ENCODE measurements around the gene KIAA1614. TPM values are rescaled to one million over a fixed set of nuclear protein-coding genes. Genes with fewer than 3 reads are reported as not detected.

Gene KIAA1614
- total RNA-seq, 2 experiments from 2014 or later, result 0.06 to 0.80 TPM

DNA sequence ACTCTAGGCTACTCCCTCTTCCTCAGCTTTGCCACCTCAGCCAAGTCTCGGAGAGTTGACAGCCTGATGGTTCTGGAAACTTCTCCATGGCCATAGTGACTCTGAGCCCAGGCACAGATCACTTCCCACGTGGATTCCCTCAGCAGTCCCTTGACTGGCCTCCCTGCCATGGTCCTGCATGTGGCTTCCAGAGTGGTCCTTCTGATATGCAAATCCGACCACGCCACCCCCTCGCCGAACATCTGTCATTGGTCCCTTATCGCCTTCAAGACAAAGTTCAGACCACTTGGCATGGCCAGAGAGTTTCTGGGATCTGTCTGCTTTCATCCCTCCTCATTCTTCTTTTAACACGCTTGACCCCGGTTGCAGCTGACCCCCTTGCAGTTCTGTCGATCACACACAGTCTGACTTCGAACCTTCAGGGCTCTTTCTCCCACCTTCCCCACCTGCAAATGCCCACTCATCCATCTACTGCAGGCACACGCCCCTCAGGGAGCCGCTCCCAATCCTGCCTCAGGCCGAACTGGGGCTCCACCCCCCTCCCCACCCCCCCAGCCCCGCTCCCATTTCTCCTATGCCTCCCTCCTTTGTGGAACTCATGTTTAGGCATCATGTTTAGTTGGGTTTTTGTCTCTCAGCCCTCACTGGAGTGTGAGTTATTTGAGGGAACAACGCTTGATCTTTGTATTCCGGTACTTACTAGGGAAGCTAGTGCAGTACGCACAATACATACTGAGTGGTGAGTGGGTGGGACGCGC, 29.0 kb downstream of the KIAA1614 start:
- H3K27ac ChIP-seq (ENCODE audit: low read depth, low read length, poor library complexity, severe bottlenecking), result no peak overlapping the region
- H2AFZ ChIP-seq (ENCODE audit: low read length), result no peak overlapping the region
- H3K9me2 ChIP-seq (ENCODE audit: insufficient read depth, low read length), result no peaks in the 10 kb centered on the region
- intact Hi-C loops (cut with micrococcal nuclease; ENCODE audit: unreplicated experiment), result no loop called here
- POLR2A ChIA-PET, result no interaction called here
- BruUV-seq (replicated peaks), result no TSS peak
- H3K36me3 ChIP-seq (ENCODE audit: insufficient read depth, low read length), result no peaks in the 10 kb centered on the region
- TF ChIP-seq, protein P1, sequence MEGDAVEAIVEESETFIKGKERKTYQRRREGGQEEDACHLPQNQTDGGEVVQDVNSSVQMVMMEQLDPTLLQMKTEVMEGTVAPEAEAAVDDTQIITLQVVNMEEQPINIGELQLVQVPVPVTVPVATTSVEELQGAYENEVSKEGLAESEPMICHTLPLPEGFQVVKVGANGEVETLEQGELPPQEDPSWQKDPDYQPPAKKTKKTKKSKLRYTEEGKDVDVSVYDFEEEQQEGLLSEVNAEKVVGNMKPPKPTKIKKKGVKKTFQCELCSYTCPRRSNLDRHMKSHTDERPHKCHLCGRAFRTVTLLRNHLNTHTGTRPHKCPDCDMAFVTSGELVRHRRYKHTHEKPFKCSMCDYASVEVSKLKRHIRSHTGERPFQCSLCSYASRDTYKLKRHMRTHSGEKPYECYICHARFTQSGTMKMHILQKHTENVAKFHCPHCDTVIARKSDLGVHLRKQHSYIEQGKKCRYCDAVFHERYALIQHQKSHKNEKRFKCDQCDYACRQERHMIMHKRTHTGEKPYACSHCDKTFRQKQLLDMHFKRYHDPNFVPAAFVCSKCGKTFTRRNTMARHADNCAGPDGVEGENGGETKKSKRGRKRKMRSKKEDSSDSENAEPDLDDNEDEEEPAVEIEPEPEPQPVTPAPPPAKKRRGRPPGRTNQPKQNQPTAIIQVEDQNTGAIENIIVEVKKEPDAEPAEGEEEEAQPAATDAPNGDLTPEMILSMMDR (conservative IDR thresholded peaks at IDR 0.05; ENCODE audit: low read length), result no peak
- no peak for TF ChIP-seq EZH2phosphoT487 (IDR thresholded peaks at IDR 0.05; ENCODE audit: borderline replicate concordance, low read depth, low read length)
- H3K4me3 ChIP-seq (ENCODE audit: low read depth, low read length, poor library complexity, severe bottlenecking), result no peak overlapping the region
- no peaks in the 10 kb centered on the region for H3K9me3 ChIP-seq (ENCODE audit: low read length)
- no peaks in the 10 kb centered on the region for H4K20me1 ChIP-seq (ENCODE audit: insufficient read depth, low read length)
- no peak overlapping the region for H3K4me2 ChIP-seq (ENCODE audit: low read length)
- DNase-seq (ENCODE audit: low spot score), result no peak
- peaks cover 12% of the 10 kb centered on the region for H3K4me1 ChIP-seq (ENCODE audit: insufficient read depth, low read length, poor library complexity, severe bottlenecking)
- CTCF ChIA-PET (ENCODE audit: unreplicated experiment), result no interaction called here
- no peaks in the 10 kb centered on the region for H3K79me2 ChIP-seq (ENCODE audit: insufficient read depth, low read depth, low read length)

DNA sequence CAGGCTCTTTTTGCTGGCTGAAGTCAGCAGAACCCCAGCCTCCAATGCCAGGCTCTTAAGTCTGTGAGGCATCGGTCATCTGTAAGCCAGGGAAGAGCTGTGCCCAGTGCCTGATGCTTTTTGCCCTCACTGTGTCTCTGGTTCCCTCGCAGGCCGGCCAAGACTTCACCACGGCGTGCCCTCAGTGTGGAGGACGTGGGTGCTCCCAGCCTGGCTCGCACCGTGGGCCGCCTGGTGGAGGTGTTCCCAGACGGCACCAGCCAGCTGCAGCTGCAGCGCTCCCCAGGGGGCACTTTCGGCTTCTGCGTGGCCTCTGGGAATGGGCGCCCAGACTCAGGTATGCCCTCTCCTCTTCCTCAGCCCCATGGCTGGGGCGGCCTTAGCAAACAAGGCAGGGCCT, 32.5 kb downstream of the KIAA1614 start:
- POLR2A ChIA-PET, result no interaction called here
- Histone ChIP-seq H3K4me2 (ENCODE audit: low read length) (no peak overlapping the region), H3K9me2 (ENCODE audit: insufficient read depth, low read length) (no peaks in the 10 kb centered on the region)

DNA sequence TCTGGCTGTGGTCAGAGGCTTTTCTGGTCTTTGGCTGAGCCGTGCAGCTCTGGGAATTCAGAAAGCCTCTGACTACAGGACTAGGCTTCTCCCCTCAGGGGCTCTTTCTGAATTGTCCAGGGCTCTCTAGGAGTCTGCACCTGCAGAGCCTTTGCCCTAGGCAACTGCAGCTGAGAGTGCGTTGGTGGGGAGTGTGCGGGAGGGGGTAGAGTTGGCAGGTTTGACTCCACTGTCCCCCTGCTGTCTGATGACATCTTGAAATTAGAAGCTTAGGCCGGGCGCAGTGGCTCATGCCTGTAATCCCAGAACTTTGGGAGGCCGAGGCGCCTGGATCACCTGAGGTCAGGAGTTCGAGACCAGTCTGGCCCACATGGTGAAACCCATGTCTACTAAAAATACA, 32.9 kb downstream of the KIAA1614 start:
- BruUV-seq (replicated peaks), result no TSS peak
- H3K4me2 ChIP-seq (ENCODE audit: low read length), result no peak overlapping the region
- H2AFZ ChIP-seq (ENCODE audit: low read length), result no peak overlapping the region
- no peaks in the 10 kb centered on the region for H3K9me2 ChIP-seq (ENCODE audit: insufficient read depth, low read length)
- intact Hi-C loops (cut with micrococcal nuclease; ENCODE audit: unreplicated experiment), result no loop called here
- POLR2A ChIA-PET, result no interaction called here
- no peaks in the 10 kb centered on the region for H3K79me2 ChIP-seq (ENCODE audit: insufficient read depth, low read depth, low read length)
- no peak overlapping the region for H3K27ac ChIP-seq (ENCODE audit: low read depth, low read length, poor library complexity, severe bottlenecking)
- H4K20me1 ChIP-seq (ENCODE audit: insufficient read depth, low read length), result no peaks in the 10 kb centered on the region
- H3K9me3 ChIP-seq (ENCODE audit: low read length), result no peaks in the 10 kb centered on the region
- no peak overlapping the region for H3K4me3 ChIP-seq (ENCODE audit: low read depth, low read length, poor library complexity, severe bottlenecking)
- no peaks in the 10 kb centered on the region for H3K36me3 ChIP-seq (ENCODE audit: insufficient read depth, low read length)
- TF ChIP-seq, protein P1 (conservative IDR thresholded peaks at IDR 0.05; ENCODE audit: low read length), result no peak
- no peak for TF ChIP-seq EZH2phosphoT487 (IDR thresholded peaks at IDR 0.05; ENCODE audit: borderline replicate concordance, low read depth, low read length)
- DNase-seq (ENCODE audit: low spot score), result no peak
- H3K4me1 ChIP-seq (ENCODE audit: insufficient read depth, low read length, poor library complexity, severe bottlenecking), result no peaks in the 10 kb centered on the region
- CTCF ChIA-PET (ENCODE audit: unreplicated experiment), result no interaction called here

More for the DNA sequence above, 32.5 kb downstream of the KIAA1614 start:
- intact Hi-C loops (cut with micrococcal nuclease; ENCODE audit: unreplicated experiment), result no loop called here
- Histone ChIP-seq H3K27ac (ENCODE audit: low read depth, low read length, poor library complexity, severe bottlenecking) (no peak overlapping the region), H3K4me1 (ENCODE audit: insufficient read depth, low read length, poor library complexity, severe bottlenecking) (no peaks in the 10 kb centered on the region), H4K20me1 (ENCODE audit: insufficient read depth, low read length) (no peaks in the 10 kb centered on the region), H3K79me2 (ENCODE audit: insufficient read depth, low read depth, low read length) (no peaks in the 10 kb centered on the region), H2AFZ (ENCODE audit: low read length) (no peak overlapping the region), H3K4me3 (ENCODE audit: low read depth, low read length, poor library complexity, severe bottlenecking) (no peak overlapping the region), H3K9me3 (ENCODE audit: low read length) (no peaks in the 10 kb centered on the region), H3K36me3 (ENCODE audit: insufficient read depth, low read length) (no peaks in the 10 kb centered on the region)
- no TSS peak for BruUV-seq (replicated peaks)
- TF ChIP-seq, protein P1 (conservative IDR thresholded peaks at IDR 0.05; ENCODE audit: low read length), result no peak
- TF ChIP-seq EZH2phosphoT487 (IDR thresholded peaks at IDR 0.05; ENCODE audit: borderline replicate concordance, low read depth, low read length), result no peak
- CTCF ChIA-PET (ENCODE audit: unreplicated experiment), result no interaction called here
- no peak for DNase-seq (ENCODE audit: low spot score)
